Measurements from ENCODE around the gene SRGAP3. TPM values are rescaled to one million over a fixed set of nuclear protein-coding genes. Genes with fewer than 3 reads are reported as not detected.

The SRGAP3 gene
- total and polyA plus RNA-seq, 2 donors (not counting 1 experiment from before 2014, with no cell fraction given) = 0.92 to 12.4 TPM

DNA sequence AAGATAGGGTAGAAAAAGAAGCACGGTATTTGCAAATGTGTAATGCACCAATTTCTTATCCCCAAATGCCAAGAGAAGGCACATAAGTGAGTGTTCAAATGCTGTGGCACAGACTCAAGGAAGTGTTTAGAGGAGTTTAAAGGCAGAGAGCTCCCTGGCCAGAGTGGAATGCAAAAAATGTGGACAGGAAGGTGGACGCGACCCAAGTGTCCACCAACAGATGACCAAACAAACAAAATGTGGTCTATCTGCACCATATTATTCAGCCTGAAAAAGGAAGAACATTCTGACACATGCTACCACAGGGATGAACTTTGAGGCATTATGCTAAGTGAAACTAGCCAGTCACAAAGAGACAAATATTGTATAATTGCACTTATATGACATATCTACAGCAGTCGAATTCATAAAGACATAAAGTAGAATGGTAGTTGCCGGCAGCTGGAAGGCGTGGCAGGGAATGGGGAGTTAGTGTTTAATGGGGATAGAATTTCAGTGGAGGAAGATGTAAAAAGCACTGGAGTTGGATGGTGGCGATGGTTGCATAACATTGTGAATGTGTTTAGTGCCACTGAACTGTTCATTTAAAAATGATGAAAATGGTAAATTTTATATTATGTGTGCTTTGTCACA lies 126.6 kb downstream of the SRGAP3 start:
- Histone ChIP-seq H3K27me3 (ENCODE audit: control insufficient read depth, insufficient read depth, low read length) (no peaks in the 10 kb centered on the region), H3K36me3 (ENCODE audit: control insufficient read depth, insufficient read depth, low read length) (no peaks in the 10 kb centered on the region), H4K20me1 (ENCODE audit: control insufficient read depth, extremely low read depth, insufficient read depth, low read length) (no peaks in the 10 kb centered on the region), H3K9ac (ENCODE audit: insufficient read depth, low read length) (no peak overlapping the region), H3K27ac (ENCODE audit: insufficient read depth, low read length) (no peak overlapping the region), H3K79me2 (ENCODE audit: control insufficient read depth, insufficient read depth, low read length) (no peaks in the 10 kb centered on the region), H3K4me3 (replicated peaks in 1 of 4; ENCODE audit: control extremely low read depth in 1 of 4, insufficient read depth in 1 of 4, low read depth in 3 of 4, low read length in 4 of 4) (no peak overlapping the region), H3K9me3 (ENCODE audit: control insufficient read depth, insufficient read depth, low read depth, low read length) (no peaks in the 10 kb centered on the region), H3K4me2 (ENCODE audit: extremely low read depth, insufficient read depth, low read length) (no peak overlapping the region), H2AFZ (ENCODE audit: low read length) (no peak overlapping the region), H3K4me1 (ENCODE audit: control insufficient read depth, extremely low read depth, insufficient read depth, low read length) (no peaks in the 10 kb centered on the region)
- TF ChIP-seq, protein P1, sequence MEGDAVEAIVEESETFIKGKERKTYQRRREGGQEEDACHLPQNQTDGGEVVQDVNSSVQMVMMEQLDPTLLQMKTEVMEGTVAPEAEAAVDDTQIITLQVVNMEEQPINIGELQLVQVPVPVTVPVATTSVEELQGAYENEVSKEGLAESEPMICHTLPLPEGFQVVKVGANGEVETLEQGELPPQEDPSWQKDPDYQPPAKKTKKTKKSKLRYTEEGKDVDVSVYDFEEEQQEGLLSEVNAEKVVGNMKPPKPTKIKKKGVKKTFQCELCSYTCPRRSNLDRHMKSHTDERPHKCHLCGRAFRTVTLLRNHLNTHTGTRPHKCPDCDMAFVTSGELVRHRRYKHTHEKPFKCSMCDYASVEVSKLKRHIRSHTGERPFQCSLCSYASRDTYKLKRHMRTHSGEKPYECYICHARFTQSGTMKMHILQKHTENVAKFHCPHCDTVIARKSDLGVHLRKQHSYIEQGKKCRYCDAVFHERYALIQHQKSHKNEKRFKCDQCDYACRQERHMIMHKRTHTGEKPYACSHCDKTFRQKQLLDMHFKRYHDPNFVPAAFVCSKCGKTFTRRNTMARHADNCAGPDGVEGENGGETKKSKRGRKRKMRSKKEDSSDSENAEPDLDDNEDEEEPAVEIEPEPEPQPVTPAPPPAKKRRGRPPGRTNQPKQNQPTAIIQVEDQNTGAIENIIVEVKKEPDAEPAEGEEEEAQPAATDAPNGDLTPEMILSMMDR (conservative IDR thresholded peaks at IDR 0.05 in 1 of 2, IDR thresholded peaks at IDR 0.05 in 1 of 2; ENCODE audit: low read depth in 1 of 2, low read length in 2 of 2) = no peak
- TF ChIP-seq EZH2 (IDR thresholded peaks at IDR 0.05; ENCODE audit: low read length, missing control alignments) = no peak
- DNase-seq (ENCODE audit: low read depth in 2 of 2) = peak in 1 of 2 donors; percentile 39

DNA sequence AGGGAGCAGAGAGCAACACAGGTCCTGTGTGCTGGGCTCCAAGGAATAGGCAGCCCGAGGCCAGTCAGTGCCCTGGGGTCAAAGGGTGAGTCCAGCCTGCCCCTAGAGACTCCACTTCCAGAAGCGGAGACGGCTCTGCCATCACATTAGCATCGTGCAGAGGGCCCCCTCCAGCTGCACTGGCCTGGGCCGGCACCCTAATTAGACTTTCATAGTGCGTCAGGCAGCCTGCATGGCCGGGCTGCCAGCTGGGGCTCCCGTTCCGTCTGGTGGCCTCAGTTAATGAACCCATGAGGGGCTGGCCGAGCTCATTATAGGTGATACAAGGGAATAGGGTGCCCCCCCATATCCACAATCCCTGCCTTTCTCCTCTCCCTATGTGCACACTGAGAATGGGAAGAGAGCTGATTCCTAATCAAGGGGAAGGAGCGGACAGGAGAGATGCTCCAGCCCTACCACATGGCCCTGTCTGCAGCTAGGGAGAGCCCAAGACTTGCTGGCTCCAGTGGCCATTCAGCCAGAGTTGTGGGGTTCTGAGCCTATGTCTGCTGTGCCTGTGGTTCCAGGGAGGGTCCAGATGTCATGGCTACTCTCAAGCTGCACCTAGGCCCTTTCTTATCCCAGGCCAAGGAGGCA lies 128.0 kb downstream of the SRGAP3 start:
- no peak for DNase-seq (ENCODE audit: low read depth in 2 of 2)
- H3K4me1 ChIP-seq (ENCODE audit: control insufficient read depth, extremely low read depth, insufficient read depth, low read length) = no peaks in the 10 kb centered on the region
- H3K4me3 ChIP-seq (replicated peaks in 1 of 4; ENCODE audit: control extremely low read depth in 1 of 4, insufficient read depth in 1 of 4, low read depth in 3 of 4, low read length in 4 of 4) = no peak overlapping the region
- H3K27ac ChIP-seq (ENCODE audit: insufficient read depth, low read length) = no peak overlapping the region
- H3K9ac ChIP-seq (ENCODE audit: insufficient read depth, low read length) = no peak overlapping the region
- H3K9me3 ChIP-seq (ENCODE audit: control insufficient read depth, insufficient read depth, low read depth, low read length) = no peaks in the 10 kb centered on the region
- no peak overlapping the region for H2AFZ ChIP-seq (ENCODE audit: low read length)
- no peaks in the 10 kb centered on the region for H3K36me3 ChIP-seq (ENCODE audit: control insufficient read depth, insufficient read depth, low read length)
- TF ChIP-seq, protein P1 (conservative IDR thresholded peaks at IDR 0.05 in 1 of 2, IDR thresholded peaks at IDR 0.05 in 1 of 2; ENCODE audit: low read depth in 1 of 2, low read length in 2 of 2) = no peak
- TF ChIP-seq EZH2 (IDR thresholded peaks at IDR 0.05; ENCODE audit: low read length, missing control alignments) = no peak
- H3K27me3 ChIP-seq (ENCODE audit: control insufficient read depth, insufficient read depth, low read length) = no peaks in the 10 kb centered on the region
- H3K4me2 ChIP-seq (ENCODE audit: extremely low read depth, insufficient read depth, low read length) = no peak overlapping the region
- H4K20me1 ChIP-seq (ENCODE audit: control insufficient read depth, extremely low read depth, insufficient read depth, low read length) = no peaks in the 10 kb centered on the region
- H3K79me2 ChIP-seq (ENCODE audit: control insufficient read depth, insufficient read depth, low read length) = no peaks in the 10 kb centered on the region

DNA sequence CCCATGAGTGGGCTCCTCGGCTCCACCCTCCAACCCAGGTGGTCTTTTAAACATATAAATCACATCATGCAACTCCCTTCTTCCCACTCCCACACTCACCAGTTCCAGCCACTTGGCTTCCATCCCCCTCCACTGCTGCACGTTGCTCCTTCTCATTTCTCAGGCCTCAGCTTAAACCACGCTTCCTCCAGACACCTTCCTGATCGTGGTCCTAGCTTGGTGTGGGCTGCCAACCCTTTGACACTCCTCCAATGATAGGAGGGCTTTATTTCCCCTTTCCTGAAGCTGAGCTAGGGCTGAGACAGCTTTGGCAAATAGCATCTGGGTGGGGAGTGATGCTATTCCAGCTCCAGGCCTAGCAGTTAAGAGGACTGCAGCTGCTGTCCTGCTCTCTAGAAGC lies 130.1 kb downstream of the SRGAP3 start:
- DNase-seq (ENCODE audit: low read depth in 2 of 2) = no peak
- H3K4me3 ChIP-seq (replicated peaks in 1 of 4; ENCODE audit: control extremely low read depth in 1 of 4, insufficient read depth in 1 of 4, low read depth in 3 of 4, low read length in 4 of 4) = no peak overlapping the region
- no peak for TF ChIP-seq EZH2 (IDR thresholded peaks at IDR 0.05; ENCODE audit: low read length, missing control alignments)
- TF ChIP-seq, protein P1 (conservative IDR thresholded peaks at IDR 0.05 in 1 of 2, IDR thresholded peaks at IDR 0.05 in 1 of 2; ENCODE audit: low read depth in 1 of 2, low read length in 2 of 2) = no peak
- H3K4me2 ChIP-seq (ENCODE audit: extremely low read depth, insufficient read depth, low read length) = no peak overlapping the region
- H3K79me2 ChIP-seq (ENCODE audit: control insufficient read depth, insufficient read depth, low read length) = no peaks in the 10 kb centered on the region
- no peaks in the 10 kb centered on the region for H4K20me1 ChIP-seq (ENCODE audit: control insufficient read depth, extremely low read depth, insufficient read depth, low read length)
- H3K4me1 ChIP-seq (ENCODE audit: control insufficient read depth, extremely low read depth, insufficient read depth, low read length) = no peaks in the 10 kb centered on the region
- H3K9ac ChIP-seq (ENCODE audit: insufficient read depth, low read length) = no peak overlapping the region
- no peaks in the 10 kb centered on the region for H3K27me3 ChIP-seq (ENCODE audit: control insufficient read depth, insufficient read depth, low read length)
- H3K9me3 ChIP-seq (ENCODE audit: control insufficient read depth, insufficient read depth, low read depth, low read length) = no peaks in the 10 kb centered on the region
- no peak overlapping the region for H3K27ac ChIP-seq (ENCODE audit: insufficient read depth, low read length)
- H2AFZ ChIP-seq (ENCODE audit: low read length) = no peak overlapping the region
- H3K36me3 ChIP-seq (ENCODE audit: control insufficient read depth, insufficient read depth, low read length) = no peaks in the 10 kb centered on the region
